ENCODE measurements around the gene C1QL1.

C1QL1 gene

DNA sequence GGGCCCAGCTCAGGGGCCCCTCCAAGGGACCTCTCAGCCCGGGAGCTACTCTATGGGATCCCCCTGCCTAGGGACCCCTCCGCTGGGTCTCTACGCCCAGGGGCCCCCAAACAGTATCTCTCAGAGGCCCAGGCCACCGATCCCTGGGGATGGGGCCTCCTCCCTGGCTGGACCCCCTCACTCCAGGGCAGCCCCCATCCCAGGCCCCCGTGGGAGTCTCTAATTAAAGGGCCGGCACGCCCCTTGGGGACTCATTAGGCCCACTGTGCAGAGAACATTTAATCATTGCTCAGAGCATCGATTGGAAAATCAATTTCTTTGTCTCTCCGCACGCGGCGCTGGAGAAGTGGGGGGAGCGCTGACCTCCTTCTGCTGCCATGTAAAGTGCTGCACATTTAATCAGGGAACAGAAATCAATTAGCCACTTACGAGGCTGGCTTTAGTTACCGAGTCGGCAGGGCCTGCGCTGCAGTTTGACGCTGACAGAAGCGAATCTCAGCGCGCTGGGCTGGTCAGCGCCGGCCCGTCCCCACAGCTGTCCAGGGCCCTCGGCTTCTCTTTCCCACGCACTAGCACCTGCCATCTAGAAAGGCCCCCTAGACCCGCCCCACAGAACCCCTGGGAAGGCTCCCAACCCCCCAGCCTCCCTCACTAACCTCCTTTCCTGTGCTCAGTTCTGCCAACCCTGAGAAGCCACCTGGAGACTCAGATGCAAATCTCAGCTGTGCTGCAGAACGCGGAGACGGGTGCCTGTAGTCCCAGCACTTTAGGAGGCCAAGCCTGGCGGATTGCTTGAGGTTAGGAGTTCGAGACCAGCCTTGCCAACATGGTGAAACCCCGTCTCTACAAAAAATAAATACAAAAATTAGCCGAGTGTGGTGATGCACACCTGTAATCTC lies 20.2 kb upstream of the C1QL1 start:
- no peak for DNase-seq

DNA sequence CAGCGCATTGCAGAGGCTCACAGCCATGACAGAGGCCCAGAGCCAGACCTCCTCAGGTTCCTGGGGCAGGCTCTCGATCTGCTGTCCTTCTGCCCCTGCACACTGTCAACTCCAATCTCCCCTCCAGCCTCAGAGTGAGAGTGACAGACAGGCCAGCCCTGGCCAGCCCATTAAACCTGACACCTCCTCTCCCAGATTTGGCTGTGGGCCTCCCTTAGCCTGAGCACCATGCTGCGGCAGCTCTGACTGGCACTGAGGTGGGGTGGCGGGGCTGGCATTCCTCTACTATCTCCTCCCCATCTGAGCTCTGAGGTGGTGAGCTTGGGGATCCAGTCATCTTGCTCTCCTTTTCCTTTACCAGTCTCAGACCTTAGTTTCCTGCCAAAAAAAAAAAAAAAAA lies 15.5 kb upstream of the C1QL1 start:
- no peak for DNase-seq

GRCh38 chr17:44982113-44982702 lies 14.1 kb upstream of the C1QL1 start:
- DNase-seq = no peak

DNA sequence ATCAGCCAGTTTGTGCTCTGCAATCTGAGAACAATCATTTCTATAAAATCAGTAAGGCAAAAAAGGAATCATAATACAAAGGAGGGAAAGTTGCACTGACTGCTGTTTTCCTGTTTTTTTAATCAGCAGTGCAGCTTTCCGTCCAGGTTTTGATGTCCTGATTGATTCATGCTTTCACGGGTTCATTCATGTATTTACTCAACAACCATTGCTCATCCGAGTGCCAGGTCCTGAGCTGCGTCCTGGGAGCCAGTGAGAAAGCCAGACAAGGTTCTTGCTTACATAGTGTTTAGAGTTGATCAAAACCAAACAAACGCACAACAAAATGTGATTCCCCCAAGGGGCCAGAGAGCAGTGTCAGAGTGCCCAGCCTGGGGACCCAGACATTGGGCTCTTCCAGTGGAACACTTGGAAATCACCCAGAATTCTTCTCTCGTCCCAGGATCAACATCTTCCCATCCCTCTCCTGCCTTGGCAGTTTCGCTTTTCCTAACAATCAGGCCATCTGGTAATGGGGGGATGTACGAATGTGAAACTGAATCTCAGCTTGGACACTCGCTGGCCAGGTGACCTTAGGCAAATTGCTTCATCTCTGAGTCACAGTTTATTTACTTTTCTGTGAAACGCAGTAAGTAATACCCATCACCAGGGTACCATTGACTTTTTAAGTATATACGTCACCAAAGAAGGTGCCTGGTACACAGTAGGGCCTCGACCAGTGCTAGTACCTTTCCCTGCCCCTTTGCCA lies 13.3 kb upstream of the C1QL1 start:
- DNase-seq = peak; percentile 21

GRCh38 chr17:44979426-44979995 lies 11.4 kb upstream of the C1QL1 start:
- no peak for DNase-seq

DNA sequence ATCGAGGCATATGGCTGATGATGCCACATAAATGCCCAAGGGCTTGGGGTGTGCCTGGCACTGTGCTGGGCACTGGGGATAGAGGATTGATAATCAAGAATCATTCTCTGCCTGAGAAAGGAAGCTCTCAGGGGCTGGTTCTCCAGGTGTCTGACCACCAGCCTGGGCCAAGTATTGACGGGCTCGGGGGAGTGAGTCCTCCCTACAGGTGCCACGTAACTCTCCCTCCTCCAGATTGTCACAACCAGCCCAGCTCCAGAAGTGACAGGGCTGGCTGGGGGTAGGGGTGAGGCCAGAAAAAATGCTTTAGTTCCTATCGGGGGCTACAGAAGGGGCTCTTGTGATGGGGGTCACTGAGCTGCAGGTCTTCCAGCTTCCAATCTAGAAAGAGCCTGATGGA lies 10.7 kb upstream of the C1QL1 start:
- DNase-seq = no peak

DNA sequence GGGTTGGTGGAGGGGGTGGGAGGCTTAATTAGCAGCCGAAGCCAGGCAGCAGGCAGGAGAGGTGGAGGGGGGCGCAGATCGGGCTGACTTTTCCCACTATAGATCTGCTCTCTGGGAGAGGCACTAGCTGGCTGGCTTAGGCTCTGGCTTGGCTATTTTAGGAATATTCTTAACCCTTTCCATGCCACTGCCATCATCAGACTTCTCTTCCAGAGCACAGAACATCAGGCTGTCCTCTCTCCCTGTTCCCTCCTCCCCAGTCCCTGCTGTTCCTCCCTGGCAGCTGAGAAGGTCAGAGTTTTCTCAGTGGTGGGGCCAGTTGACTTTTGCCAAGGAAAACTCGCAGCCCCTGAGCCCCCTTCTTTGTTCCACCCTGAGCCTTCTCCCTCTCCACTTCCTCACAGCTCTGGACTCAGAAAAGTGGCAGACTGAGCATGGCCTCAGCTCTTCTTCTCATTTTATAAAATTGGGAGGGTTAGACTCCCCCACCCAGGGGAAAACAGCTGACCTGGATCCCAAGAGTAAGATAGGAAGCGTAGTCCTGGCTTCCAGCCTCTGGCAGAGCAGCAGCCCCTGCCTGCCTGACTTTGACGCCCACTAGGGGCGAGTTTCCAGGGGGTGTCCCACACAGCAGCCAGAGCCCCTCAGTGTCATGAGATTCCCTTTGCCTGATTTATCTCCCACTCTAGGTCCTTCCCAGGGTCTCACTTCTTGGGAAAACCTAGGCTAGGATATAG lies 9.9 kb upstream of the C1QL1 start:
- DNase-seq = no peak

DNA sequence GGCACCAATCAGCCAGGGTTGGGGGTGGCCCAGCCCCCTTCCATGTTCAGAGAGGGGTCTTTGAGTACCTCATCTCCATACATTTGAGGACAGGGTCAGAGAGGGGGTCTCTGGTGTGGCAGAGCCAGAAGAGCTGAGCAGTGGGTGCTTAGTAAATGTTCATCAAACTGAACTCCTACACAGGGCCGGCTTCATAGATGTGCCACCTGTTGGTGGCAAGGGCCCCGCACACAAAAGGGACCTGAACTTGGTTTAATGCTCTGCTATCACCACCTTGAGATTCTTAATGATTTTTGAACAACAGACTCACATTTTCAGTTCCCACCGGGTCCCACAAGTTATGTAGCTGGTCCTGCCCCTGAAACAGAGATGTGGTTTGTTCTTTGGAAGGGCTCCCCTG lies 9.0 kb upstream of the C1QL1 start:
- no peak for DNase-seq

GRCh38 chr17:44976206-44976605 lies 8.1 kb upstream of the C1QL1 start:
- DNase-seq = peak; percentile 42

DNA sequence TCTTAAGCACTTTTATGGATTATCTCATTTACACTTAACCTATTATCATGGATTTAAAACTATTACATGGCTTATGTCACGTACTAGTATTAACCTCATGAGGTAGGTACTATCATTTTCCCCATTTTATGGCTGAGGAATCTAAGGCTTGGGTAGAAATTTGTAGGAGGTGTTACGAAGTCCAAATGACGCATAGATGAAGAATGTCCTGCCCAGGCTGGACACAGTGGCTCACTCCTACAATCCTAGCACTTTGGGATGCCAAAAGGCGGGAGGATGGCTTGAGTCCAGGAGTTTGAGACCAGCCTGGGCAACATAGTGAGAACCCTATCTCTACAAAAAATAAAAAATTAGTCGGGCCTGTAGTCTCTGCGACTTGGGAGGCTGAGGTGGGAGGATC lies 4.8 kb upstream of the C1QL1 start:
- no peak for DNase-seq

- no peak for DNase-seq
These were observed 3.8 kb upstream of the C1QL1 start for GRCh38 chr17:44971776-44972483.

- DNase-seq = peak; percentile 1
These were observed 2.1 kb upstream of the C1QL1 start for GRCh38 chr17:44970136-44970741.

GRCh38 chr17:44969144-44969780 lies 1.2 kb upstream of the C1QL1 start:
- DNase-seq = no peak

DNA sequence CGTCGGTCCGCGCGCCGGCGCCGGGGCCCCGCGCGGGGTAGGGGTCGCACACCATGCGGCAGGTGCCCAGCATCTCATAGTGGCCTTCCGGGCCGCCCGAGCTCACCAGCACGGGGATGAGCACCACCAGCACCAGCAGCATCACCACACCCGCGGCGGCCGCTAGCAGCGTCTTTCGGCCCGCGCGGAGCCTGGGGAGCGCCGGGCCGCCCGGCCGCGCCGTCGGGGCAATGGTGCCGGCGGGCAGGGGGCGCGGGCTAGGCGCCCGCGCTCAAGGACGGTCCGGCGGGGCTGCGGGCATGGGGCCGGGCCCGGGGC lies 237 bp downstream of the C1QL1 start:
- no peak for DNase-seq

- DNase-seq = no peak
These were observed 837 bp downstream of the C1QL1 start for GRCh38 chr17:44967026-44967906.

DNA sequence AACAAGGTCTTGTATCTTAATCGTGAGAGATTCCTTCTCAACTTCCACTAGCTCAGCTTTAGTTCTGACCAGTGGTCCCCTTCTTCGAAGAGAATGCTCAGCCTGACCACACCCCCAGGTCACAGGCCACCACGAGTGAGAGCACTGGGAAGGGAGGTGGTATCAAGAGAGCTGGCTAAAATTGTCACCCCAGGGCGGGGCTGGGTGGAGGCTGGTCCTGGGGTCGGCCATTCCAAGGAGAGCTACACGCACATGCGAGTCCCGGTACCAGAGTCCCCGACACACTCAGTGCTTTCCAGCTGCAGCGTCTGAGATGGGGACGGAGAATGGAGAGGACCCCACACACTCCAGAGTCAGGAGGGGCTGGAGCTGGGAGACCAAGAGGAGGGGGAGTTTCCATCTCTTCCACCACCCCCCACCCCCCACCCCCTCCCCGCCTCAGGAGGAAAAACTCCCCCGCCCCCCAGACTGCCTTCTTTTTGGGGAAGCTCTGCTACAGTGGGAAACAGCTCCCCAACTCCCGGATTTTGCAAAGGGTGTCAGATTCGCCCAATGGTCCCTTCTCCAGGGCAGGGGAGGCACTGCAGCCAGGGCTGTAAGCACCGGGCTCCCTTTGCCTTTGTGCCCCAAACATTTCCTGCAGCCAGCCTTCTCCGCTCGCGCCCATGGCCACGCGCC lies 1.6 kb downstream of the C1QL1 start:
- DNase-seq = no peak

DNA sequence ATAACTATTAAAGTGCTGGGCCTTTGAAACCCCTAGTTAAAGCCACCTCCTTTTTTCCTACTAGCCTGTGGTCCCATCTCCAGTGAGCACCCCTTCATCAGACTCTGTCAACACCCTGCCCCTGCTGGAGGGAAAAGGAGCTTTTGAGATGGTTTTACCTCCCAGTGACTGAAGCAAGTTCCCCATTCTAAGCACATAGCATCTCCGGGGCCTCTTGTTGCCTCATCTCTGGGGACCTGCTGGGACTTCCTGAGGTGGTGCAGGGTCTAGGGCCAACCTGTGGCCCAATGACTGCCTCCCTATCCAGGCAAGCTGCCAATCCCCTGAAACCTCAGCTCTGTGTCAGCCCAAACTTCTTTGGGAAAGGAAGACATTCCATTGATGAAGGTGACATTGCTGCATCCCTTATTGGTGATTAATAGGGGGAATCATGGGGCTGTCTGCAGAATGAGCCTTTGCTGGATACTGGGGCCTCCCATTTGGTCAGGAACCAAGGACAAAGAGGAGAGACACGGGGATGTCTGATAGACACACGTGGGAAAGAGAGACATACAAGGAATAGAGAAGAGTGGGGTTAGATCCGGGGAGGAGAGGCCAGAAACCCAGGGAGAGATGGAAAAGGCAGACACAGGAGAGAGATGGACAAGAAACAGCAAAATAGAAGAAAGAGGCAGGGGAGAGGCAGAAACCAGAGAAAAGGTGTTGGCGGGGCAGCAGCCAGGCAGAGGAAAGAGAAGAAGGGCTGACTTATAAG lies 2.4 kb downstream of the C1QL1 start:
- no peak for DNase-seq

GRCh38 chr17:44961921-44962350 lies 6.2 kb downstream of the C1QL1 start:
- no peak for DNase-seq

DNA sequence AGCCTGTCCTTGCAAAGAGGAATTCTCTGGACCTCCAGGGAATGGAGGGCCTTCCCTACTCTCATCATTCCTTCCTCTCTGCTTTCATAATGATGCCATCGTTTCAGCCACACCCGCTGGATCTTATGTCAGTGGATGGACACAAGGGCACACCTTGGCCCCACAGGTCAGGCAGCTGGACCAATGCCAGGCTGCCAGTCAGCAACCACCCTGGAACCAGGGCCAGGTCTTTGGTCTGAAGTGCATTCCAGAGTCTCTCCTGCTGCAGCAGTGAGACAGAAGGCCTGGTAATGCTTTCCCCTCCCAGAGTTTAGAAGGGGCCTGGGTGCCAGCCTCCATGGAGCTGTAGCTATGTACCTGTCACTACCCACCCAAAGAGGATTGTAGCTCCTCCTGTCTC lies 7.4 kb downstream of the C1QL1 start:
- DNase-seq = no peak

All from NCI-H774 (cell line).